CD4-positive, alpha-beta T cell treated with Interleukin-1 beta for 1 hour (primary cell): ENCODE results near the gene SPEF2.

ENCODE experiments used
- DNase-seq, 2 donors: peaks; one replicate each; pipeline ENCODE4 v3.0.0-alpha.2; 2020 to 2022

SPEF2 gene

GRCh38 chr5:35860686-35861085, 243.0 kb downstream of the SPEF2 start:
- no peak for DNase-seq

- no peak for DNase-seq
Observed at GRCh38 chr5:35861718-35862117, 244.1 kb downstream of the SPEF2 start.

- DNase-seq: no peak
Observed at GRCh38 chr5:35862126-35862525, 244.5 kb downstream of the SPEF2 start.

GRCh38 chr5:35863159-35863558, 245.5 kb downstream of the SPEF2 start:
- no peak for DNase-seq
